Measurements from ENCODE around the gene NOS1AP. TPM values are rescaled to one million over a fixed set of nuclear protein-coding genes. Genes with fewer than 3 reads are reported as not detected.

NOS1AP gene
- polyA plus RNA-seq, 1 donor: 2.7 TPM

DNA sequence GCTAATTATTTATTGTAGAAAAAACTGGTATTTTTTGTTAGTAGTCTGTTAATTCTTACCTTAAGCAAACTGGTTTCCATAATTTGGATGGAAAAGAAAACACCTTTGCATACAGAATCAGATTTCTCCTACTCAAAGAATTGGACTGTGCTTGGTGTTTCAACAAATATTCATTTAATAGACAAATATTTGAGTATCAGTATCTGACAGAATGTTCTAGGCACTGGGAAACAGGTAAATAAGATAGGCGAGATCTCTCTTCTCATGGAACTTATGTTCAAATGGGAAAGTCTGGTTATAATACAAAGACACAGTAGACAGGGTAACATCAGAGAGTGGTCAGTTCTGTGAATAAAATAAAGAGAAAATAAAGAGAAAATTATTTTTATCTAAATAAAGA is 119.9 kb downstream of the NOS1AP start:
- H3K27ac ChIP-seq (ENCODE audit: low read length): no peak overlapping the region
- no peaks in the 10 kb centered on the region for H3K27me3 ChIP-seq (ENCODE audit: control insufficient read depth, insufficient read depth, low read length)
- no peaks in the 10 kb centered on the region for H3K9me3 ChIP-seq (ENCODE audit: control insufficient read depth, low read depth, low read length)
- peaks cover 15% of the 10 kb centered on the region for H3K4me1 ChIP-seq (ENCODE audit: control insufficient read depth, insufficient read depth, low read length)
- WGBS (ENCODE audit: insufficient coverage, low lambda C conversion rate): 100% methylated on average over 1 of the region's 1 CpG
- no peak overlapping the region for H3K4me3 ChIP-seq (ENCODE audit: low read length)
- H3K36me3 ChIP-seq (ENCODE audit: control insufficient read depth, insufficient read depth, low read length): no peaks in the 10 kb centered on the region
- DNase-seq: no peak

DNA sequence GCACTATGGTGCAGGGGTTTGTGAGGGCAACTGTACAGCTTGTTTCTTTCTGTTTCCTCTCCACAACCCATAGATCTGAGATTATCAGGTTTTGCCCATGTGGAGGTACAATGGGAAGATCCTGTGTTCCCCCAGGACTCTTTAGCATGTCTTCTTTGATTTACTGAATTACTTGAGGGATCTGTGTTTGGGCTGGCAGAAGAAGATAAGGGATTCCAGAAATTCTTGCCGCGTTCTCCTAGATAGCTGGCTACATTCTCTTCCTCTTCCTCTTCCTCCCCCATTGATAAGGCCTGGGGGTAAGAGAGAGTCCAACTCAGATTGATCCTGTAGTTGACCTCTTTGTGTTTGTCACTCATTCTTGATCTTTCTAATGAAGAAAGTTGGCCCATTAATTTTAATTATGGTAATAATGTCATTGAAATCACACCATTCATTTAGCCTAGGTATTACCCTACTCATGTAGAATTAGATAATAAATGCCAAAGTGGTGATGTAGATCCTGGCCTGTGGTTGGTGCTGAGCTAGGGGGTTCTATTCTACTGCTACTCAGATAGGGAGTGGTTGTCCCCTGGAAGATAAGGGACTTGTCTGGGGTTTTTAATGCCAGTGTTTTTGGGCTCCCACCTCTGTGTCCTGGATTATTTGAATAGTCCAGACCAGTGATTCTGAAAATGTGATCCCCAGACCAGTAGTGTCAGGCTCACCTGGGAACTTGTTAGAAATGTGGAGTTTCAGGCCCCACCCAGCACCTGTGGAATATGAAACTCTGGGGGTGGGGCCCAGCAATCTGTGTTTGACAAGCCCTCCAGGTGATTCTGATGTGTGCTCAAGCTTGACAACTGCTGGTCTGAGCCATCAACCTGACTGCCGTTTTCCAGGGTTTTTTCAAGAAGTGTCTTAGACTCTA is 122.2 kb downstream of the NOS1AP start:
- Histone ChIP-seq H3K9me3 (ENCODE audit: control insufficient read depth, low read depth, low read length) (no peaks in the 10 kb centered on the region), H3K4me1 (ENCODE audit: control insufficient read depth, insufficient read depth, low read length) (peaks cover 16% of the 10 kb centered on the region), H3K36me3 (ENCODE audit: control insufficient read depth, insufficient read depth, low read length) (no peaks in the 10 kb centered on the region), H3K27me3 (ENCODE audit: control insufficient read depth, insufficient read depth, low read length) (no peaks in the 10 kb centered on the region), H3K4me3 (ENCODE audit: low read length) (no peak overlapping the region), H3K27ac (ENCODE audit: low read length) (peak overlapping the region; percentile 1)
- peak in 1 of 2 donors; percentile 73 for DNase-seq
- no CpG with 5 or more reads among the region's 3 CpGs for whole genome bisulfite sequencing (ENCODE audit: insufficient coverage, low lambda C conversion rate)

DNA sequence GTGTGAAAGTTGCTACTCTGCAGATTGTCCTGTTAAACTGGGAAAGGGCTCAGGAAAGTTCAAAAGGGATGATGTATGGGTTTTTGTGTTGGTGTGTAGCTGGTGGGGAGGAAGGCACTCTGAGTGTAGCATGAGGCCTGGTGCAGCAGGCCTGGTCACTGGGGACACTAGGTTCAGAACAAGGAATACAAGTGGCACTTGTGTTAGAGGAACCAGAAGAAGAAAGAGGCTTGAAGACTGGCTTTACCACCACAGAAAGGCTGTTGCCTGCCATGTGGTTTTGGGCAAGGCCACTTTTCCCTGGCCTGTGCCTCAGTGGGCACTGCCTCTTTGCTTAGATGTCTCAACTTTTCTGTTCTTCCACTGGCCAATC is 122.8 kb downstream of the NOS1AP start:
- peak overlapping the region; percentile 1 for H3K27ac ChIP-seq (ENCODE audit: low read length)
- no peak overlapping the region for H3K4me3 ChIP-seq (ENCODE audit: low read length)
- H3K36me3 ChIP-seq (ENCODE audit: control insufficient read depth, insufficient read depth, low read length): no peaks in the 10 kb centered on the region
- H3K4me1 ChIP-seq (ENCODE audit: control insufficient read depth, insufficient read depth, low read length): peaks cover 23% of the 10 kb centered on the region
- no peaks in the 10 kb centered on the region for H3K27me3 ChIP-seq (ENCODE audit: control insufficient read depth, insufficient read depth, low read length)
- no peak for DNase-seq
- H3K9me3 ChIP-seq (ENCODE audit: control insufficient read depth, low read depth, low read length): no peaks in the 10 kb centered on the region

DNA sequence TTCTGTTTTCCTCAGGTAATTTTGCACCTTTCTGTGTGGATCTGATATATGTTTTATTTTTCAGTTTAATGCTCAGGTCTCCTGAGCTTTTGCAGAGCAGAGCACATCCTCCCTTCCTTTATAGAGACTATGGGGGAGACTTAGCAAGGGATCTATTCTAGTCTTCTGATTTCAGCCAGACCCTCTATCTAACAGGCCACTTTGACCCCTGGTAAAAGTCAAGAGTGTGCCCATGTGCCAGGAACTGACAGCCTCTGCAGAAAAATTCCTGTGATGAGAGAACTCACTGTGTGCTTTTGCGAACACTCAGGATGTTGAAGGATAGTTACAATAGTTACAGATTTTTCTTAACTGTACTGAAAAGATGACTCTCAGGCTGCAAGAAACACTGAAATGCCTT is 123.3 kb downstream of the NOS1AP start:
- Histone ChIP-seq H3K9me3 (ENCODE audit: control insufficient read depth, low read depth, low read length) (no peaks in the 10 kb centered on the region), H3K36me3 (ENCODE audit: control insufficient read depth, insufficient read depth, low read length) (no peaks in the 10 kb centered on the region), H3K27me3 (ENCODE audit: control insufficient read depth, insufficient read depth, low read length) (no peaks in the 10 kb centered on the region), H3K4me3 (ENCODE audit: low read length) (no peak overlapping the region), H3K27ac (ENCODE audit: low read length) (no peak overlapping the region), H3K4me1 (ENCODE audit: control insufficient read depth, insufficient read depth, low read length) (peaks cover 27% of the 10 kb centered on the region)
- DNase-seq: no peak
- WGBS (ENCODE audit: insufficient coverage, low lambda C conversion rate): no CpG with 5 or more reads among the region's 1 CpG

DNA sequence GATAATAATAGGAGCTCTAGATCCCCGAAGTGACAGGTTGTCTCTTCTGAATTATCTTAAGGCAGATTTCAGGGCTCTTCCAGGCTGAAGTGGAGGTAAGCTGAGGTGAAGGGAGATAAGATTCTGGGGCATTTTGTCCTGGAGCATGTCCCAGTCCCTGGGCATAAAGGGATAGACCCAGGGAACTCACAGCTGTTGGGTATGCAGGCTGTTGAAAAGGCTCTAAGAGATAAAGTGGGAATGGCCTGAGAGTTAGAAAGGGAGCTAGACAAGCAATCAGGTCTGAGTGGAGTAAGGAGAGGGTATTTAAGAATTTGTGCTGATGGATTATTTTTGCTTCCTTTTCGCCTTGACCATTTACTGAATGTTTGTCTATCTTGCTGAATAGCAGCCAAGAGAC is 123.7 kb downstream of the NOS1AP start:
- WGBS (ENCODE audit: insufficient coverage, low lambda C conversion rate): 92% methylated on average over 2 of the region's 2 CpGs
- no peaks in the 10 kb centered on the region for H3K36me3 ChIP-seq (ENCODE audit: control insufficient read depth, insufficient read depth, low read length)
- H3K4me1 ChIP-seq (ENCODE audit: control insufficient read depth, insufficient read depth, low read length): peaks cover 29% of the 10 kb centered on the region
- H3K27ac ChIP-seq (ENCODE audit: low read length): no peak overlapping the region
- no peak for DNase-seq
- H3K27me3 ChIP-seq (ENCODE audit: control insufficient read depth, insufficient read depth, low read length): no peaks in the 10 kb centered on the region
- no peaks in the 10 kb centered on the region for H3K9me3 ChIP-seq (ENCODE audit: control insufficient read depth, low read depth, low read length)
- no peak overlapping the region for H3K4me3 ChIP-seq (ENCODE audit: low read length)

DNA sequence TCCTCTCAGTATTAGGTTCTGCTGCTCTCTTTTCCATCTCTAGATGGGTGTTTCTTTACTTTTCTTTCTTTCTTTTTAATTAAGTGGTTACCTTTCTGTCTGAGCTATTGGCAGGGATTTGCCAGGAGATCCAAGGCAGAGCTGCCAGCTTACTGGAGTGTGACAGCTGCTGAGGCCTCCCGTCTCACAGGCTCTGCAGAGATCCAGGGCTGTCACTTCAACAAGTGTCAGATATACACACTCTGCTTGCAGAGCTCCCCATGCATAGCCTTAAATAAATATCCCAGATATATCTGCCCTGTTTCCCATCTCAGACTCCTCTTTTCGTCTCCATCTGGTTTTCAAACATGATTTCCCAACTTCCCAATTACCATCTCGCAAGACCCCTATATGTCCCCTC is 124.3 kb downstream of the NOS1AP start:
- Histone ChIP-seq H3K27ac (ENCODE audit: low read length) (no peak overlapping the region), H3K4me3 (ENCODE audit: low read length) (no peak overlapping the region), H3K27me3 (ENCODE audit: control insufficient read depth, insufficient read depth, low read length) (no peaks in the 10 kb centered on the region), H3K36me3 (ENCODE audit: control insufficient read depth, insufficient read depth, low read length) (no peaks in the 10 kb centered on the region), H3K4me1 (ENCODE audit: control insufficient read depth, insufficient read depth, low read length) (peaks cover 29% of the 10 kb centered on the region), H3K9me3 (ENCODE audit: control insufficient read depth, low read depth, low read length) (no peaks in the 10 kb centered on the region)
- WGBS (ENCODE audit: insufficient coverage, low lambda C conversion rate): 83% methylated on average over 1 of the region's 3 CpGs
- no peak for DNase-seq

DNA sequence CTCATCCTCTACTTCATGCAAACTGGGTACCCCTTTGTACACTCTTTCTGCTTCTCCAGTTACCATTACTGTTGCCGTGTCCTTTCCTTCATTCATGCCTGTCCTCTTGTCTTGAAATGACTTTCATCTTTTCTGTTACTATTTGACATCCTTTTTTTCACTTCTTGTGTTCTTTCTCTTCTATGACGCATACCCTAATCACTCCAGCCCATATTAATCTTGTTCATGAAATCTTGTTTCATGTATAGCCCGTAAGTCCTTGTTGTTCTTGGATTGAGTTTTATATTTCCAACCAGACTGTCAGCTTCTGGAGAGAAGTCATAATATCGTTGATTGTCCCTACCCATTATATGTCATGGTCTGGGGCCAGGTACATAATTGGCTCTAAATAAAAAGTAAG is 126.1 kb downstream of the NOS1AP start:
- H3K9me3 ChIP-seq (ENCODE audit: control insufficient read depth, low read depth, low read length): no peaks in the 10 kb centered on the region
- H3K4me1 ChIP-seq (ENCODE audit: control insufficient read depth, insufficient read depth, low read length): peaks cover 29% of the 10 kb centered on the region
- DNase-seq: no peak
- no peaks in the 10 kb centered on the region for H3K36me3 ChIP-seq (ENCODE audit: control insufficient read depth, insufficient read depth, low read length)
- WGBS (ENCODE audit: insufficient coverage, low lambda C conversion rate): 63% methylated on average over 1 of the region's 4 CpGs
- H3K27me3 ChIP-seq (ENCODE audit: control insufficient read depth, insufficient read depth, low read length): no peaks in the 10 kb centered on the region
- no peak overlapping the region for H3K4me3 ChIP-seq (ENCODE audit: low read length)
- H3K27ac ChIP-seq (ENCODE audit: low read length): no peak overlapping the region

DNA sequence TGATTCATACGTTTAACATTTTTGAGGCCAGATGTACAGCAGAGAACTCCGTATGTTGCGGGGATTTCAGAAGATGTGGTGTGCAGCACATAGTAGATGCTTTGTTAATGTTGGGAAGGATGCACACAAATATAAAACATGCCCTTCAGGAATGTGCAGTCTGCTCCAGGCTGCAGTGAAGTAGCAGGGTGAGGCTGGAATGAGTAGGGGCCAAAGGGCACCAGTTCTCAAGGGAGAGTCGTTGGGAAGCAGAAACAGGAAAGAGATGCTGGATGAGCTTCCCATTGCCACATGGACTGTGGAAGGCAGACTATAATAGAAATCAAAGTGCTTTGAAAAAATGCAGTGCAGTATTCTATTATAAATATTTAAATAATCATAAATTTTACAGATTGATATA is 126.9 kb downstream of the NOS1AP start:
- H3K9me3 ChIP-seq (ENCODE audit: control insufficient read depth, low read depth, low read length): no peaks in the 10 kb centered on the region
- H3K4me3 ChIP-seq (ENCODE audit: low read length): no peak overlapping the region
- H3K36me3 ChIP-seq (ENCODE audit: control insufficient read depth, insufficient read depth, low read length): no peaks in the 10 kb centered on the region
- H3K27ac ChIP-seq (ENCODE audit: low read length): peak overlapping the region; percentile 40
- WGBS (ENCODE audit: insufficient coverage, low lambda C conversion rate): no CpG with 5 or more reads among the region's 4 CpGs
- DNase-seq: peak; percentile 71 to 79
- no peaks in the 10 kb centered on the region for H3K27me3 ChIP-seq (ENCODE audit: control insufficient read depth, insufficient read depth, low read length)
- peaks cover 24% of the 10 kb centered on the region for H3K4me1 ChIP-seq (ENCODE audit: control insufficient read depth, insufficient read depth, low read length)

DNA sequence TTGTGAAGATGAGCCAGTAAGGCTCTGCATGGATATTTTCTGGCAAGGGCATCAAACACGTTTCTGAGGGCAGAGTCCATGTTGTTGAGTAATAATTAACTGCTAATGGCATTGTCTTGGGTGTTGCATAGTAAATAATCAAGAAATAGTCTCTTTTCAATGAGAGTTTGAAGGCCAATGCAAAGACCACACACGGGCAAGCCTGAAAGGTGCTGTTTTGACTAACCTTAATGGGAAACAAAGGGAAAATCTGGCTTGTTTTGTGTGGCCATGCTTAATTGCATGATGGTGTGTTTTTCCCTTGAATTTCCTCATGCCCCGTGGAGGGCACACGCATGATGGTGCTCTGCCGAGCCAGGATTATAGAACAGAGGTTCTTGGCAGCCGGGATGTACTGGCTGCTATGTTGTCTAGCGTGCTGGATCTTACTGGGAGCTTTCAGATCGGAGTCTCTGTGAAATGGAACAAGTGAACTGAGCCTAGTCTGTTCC is 127.6 kb downstream of the NOS1AP start:
- Histone ChIP-seq H3K27ac (ENCODE audit: low read length) (peak overlapping the region; percentile 40), H3K27me3 (ENCODE audit: control insufficient read depth, insufficient read depth, low read length) (no peaks in the 10 kb centered on the region), H3K4me1 (ENCODE audit: control insufficient read depth, insufficient read depth, low read length) (peaks cover 17% of the 10 kb centered on the region), H3K9me3 (ENCODE audit: control insufficient read depth, low read depth, low read length) (no peaks in the 10 kb centered on the region), H3K36me3 (ENCODE audit: control insufficient read depth, insufficient read depth, low read length) (no peaks in the 10 kb centered on the region), H3K4me3 (ENCODE audit: low read length) (no peak overlapping the region)
- DNase-seq: peak in 1 of 2 donors; percentile 78
- no CpG with 5 or more reads among the region's 8 CpGs for WGBS (ENCODE audit: insufficient coverage, low lambda C conversion rate)

DNA sequence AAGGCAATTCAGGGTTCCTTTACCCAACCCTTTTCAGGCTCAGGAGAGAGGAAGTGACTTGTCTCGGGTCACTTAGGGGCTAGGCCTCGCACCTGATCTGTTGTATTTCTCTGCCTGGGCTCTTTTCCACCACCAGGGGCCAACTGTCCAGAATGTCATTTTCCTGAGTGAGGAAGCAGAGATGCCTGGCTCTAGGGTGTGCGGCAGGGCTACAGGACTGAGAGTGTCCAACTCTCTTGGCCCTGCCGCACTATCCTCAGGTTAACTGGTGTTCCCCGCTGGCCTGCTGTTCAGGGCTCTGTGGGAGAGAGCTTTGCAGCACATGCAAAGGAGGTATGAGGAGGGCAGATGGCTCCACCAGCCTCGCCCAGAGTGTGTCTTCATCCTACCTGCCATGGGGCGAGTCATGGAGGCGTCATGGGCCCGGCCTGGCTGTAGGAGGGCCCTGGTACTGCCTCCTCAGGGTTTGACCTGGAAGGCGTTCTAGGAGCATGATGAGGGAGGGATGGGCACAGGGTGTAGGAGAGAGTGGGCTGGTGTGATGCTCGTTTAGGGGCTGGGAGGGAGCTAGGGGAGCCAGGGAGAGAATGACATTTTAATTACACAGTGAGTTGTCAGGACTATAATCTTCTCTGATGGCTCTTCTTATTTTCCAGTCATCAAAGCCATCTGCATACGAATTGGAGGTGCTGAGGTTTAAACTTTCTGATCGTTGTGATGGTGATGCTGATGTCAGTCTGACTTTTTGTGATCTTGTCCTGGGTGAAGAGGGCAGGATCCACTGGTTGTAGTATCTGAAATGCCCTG is 128.3 kb downstream of the NOS1AP start:
- H3K36me3 ChIP-seq (ENCODE audit: control insufficient read depth, insufficient read depth, low read length): no peaks in the 10 kb centered on the region
- H3K27ac ChIP-seq (ENCODE audit: low read length): peak overlapping the region; percentile 40
- no CpG with 5 or more reads among the region's 13 CpGs for WGBS (ENCODE audit: insufficient coverage, low lambda C conversion rate)
- H3K27me3 ChIP-seq (ENCODE audit: control insufficient read depth, insufficient read depth, low read length): no peaks in the 10 kb centered on the region
- no peaks in the 10 kb centered on the region for H3K9me3 ChIP-seq (ENCODE audit: control insufficient read depth, low read depth, low read length)
- peak in 1 of 2 donors; percentile 35 for DNase-seq
- H3K4me3 ChIP-seq (ENCODE audit: low read length): no peak overlapping the region
- H3K4me1 ChIP-seq (ENCODE audit: control insufficient read depth, insufficient read depth, low read length): peaks cover 14% of the 10 kb centered on the region
